ENCODE data around the gene SKOR1. TPM values are rescaled to one million over a fixed set of nuclear protein-coding genes. Genes with fewer than 3 reads are reported as not detected.

SKOR1 gene
- total and polyA plus RNA-seq, 2 of the 8 experiments (the other 6 are each of a cell fraction or from before 2014, with no cell fraction given), result 0.03 to 0.11 TPM

GRCh38 chr15:67878712-67879206 lies 53.5 kb downstream of the SKOR1 start:
- no peak overlapping the region for H3K9ac ChIP-seq (replicated peaks in 1 of 4; ENCODE audit: extremely low read depth in 1 of 4, low read depth in 3 of 4, low read length in 3 of 4)
- H3K9me3 ChIP-seq (ENCODE audit: insufficient read depth in 2 of 2, low read depth in 1 of 2, low read length in 1 of 2), result no peaks in the 10 kb centered on the region
- H3K27ac ChIP-seq (ENCODE audit: low read depth, low read length), result no peak overlapping the region
- no peak overlapping the region for H2BK15ac ChIP-seq (ENCODE audit: low read length)
- H3K4me2 ChIP-seq (ENCODE audit: insufficient read depth in 1 of 2, low read depth in 2 of 2, low read length in 2 of 2), result no peak overlapping the region
- POLR2A ChIA-PET (ENCODE audit: partially characterized antibody), result no interaction called here
- no peak overlapping the region for H4K5ac ChIP-seq (ENCODE audit: insufficient read length, low read depth, low read length)
- H2BK12ac ChIP-seq (ENCODE audit: low read depth, low read length), result no peak overlapping the region
- H3K18ac ChIP-seq (ENCODE audit: extremely low read depth, low read length), result no peak overlapping the region
- no peak overlapping the region for H2BK120ac ChIP-seq (replicated peaks; ENCODE audit: low read depth, low read length)
- H3K36me3 ChIP-seq (ENCODE audit: control insufficient read depth in 2 of 4, insufficient read depth in 4 of 4, low read length in 3 of 4), result no peaks in the 10 kb centered on the region
- 0 out of 2 replicates have a peak, but pooled peaks have one; percentile 16 for TF ChIP-seq SP1 (IDR thresholded peaks at IDR 0.05; ENCODE audit: low read depth, low read length)
- no peak for TF ChIP-seq EGR1 (IDR thresholded peaks at IDR 0.05; ENCODE audit: borderline replicate concordance, low read depth, low read length)
- H2BK20ac ChIP-seq (ENCODE audit: low read length), result no peak overlapping the region
- DNase-seq (ENCODE audit: low read depth in 1 of 2, low spot score in 2 of 2) (no peak), FAIRE-seq (no peak)
- no peaks in the 10 kb centered on the region; a peak in 1 of 7 replicates for H3K27me3 ChIP-seq (replicated peaks in 1 of 4; ENCODE audit: control insufficient read depth in 3 of 4, extremely low read depth in 1 of 4, insufficient read depth in 3 of 4, low read length in 3 of 4)
- no peak overlapping the region for H3K14ac ChIP-seq (ENCODE audit: insufficient read length)
- WGBS, 2 experiments (ENCODE audit: extremely low coverage in 1 of 2, insufficient coverage in 1 of 2, insufficient read length in 1 of 2, insufficient replicate concordance in 2 of 2, low coverage in 1 of 2, low lambda C conversion rate in 2 of 2, missing lambda C conversion rate in 1 of 2), result 95% methylated on average over 2 of the region's 2 CpGs; no CpG with 5 or more reads in 1 of the 2 experiments
- no peak overlapping the region for H2BK5ac ChIP-seq (ENCODE audit: low read depth, low read length)
- no peak overlapping the region for H3K4me3 ChIP-seq (ENCODE audit: extremely low read depth in 1 of 4, insufficient read depth in 2 of 4, low read depth in 3 of 4, low read length in 4 of 4)
- CTCF ChIA-PET (ENCODE audit: partially characterized antibody), result no interaction called here
- H3K4ac ChIP-seq (replicated peaks; ENCODE audit: insufficient read length, low read depth, low read length), result no peak overlapping the region
- peaks cover under 1 to 5% (median 4%) of the 10 kb centered on the region in 4 experiments; a peak in 6 of 7 replicates for H3K4me1 ChIP-seq (replicated peaks in 1 of 4; ENCODE audit: control insufficient read depth in 3 of 4, insufficient read depth in 4 of 4, low read length in 3 of 4)
- no peak overlapping the region for H2AK5ac ChIP-seq (ENCODE audit: low read depth, low read length)
- no peaks in the 10 kb centered on the region for H3K79me1 ChIP-seq (ENCODE audit: low read depth, low read length)
- no peak overlapping the region for H2AFZ ChIP-seq (ENCODE audit: low read length)
- no peak overlapping the region for H4K8ac ChIP-seq (ENCODE audit: extremely low read depth, insufficient read depth, low read length)
- no peak overlapping the region for H3K56ac ChIP-seq (replicated peaks; ENCODE audit: insufficient read length, low read depth, low read length)
- H3K23ac ChIP-seq (ENCODE audit: insufficient read length), result no peak overlapping the region
- H3K23me2 ChIP-seq (ENCODE audit: low read depth, low read length), result no peaks in the 10 kb centered on the region
- no peak overlapping the region for H4K91ac ChIP-seq (replicated peaks; ENCODE audit: insufficient read length, low read length)
- no peaks in the 10 kb centered on the region for H4K20me1 ChIP-seq (replicated peaks in 1 of 2; ENCODE audit: control insufficient read depth in 1 of 2, insufficient read depth in 2 of 2, low read length in 2 of 2)
- no peaks in the 10 kb centered on the region for H3K79me2 ChIP-seq (ENCODE audit: control insufficient read depth in 1 of 2, insufficient read depth in 2 of 2, low read length in 2 of 2)
